GM12801 (cell line): ENCODE measurements around the gene MYO7B.

ENCODE experiments used
- CTCF ChIP-seq: IDR thresholded peaks from one replicate; pipeline ENCODE4 v1.5.1; 2011; ENCODE audit warnings: control low read depth; ENCODE audit not compliant: insufficient read length; ENCODE audit errors: extremely low read depth

The MYO7B gene

GRCh38 chr2:127572841-127573240 lies 37.4 kb downstream of the MYO7B start:
- no peak for TF ChIP-seq CTCF

DNA sequence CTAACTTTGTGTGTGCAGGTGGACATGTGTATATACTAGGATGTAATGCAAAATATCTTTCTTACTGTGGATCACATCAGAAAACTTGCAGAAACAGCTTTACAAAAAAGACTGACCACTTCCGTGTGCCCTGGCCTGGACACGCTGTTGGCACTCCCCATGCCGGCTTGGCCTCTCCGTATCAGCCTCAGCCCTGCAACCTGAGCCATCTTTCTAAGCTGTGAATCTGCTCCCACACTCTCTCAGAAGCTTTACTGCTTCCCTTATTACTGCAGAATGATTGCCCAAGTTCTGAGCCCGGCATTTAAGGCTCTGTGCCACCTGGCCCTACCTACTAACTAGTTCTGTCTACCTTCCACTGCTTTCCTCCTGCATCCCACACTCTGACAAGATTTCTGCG lies 37.8 kb downstream of the MYO7B start:
- TF ChIP-seq CTCF: no peak

- no peak for TF ChIP-seq CTCF
Observed at GRCh38 chr2:127573771-127574170, 38.3 kb downstream of the MYO7B start.

- no peak for TF ChIP-seq CTCF
Observed at GRCh38 chr2:127574656-127575055, 39.2 kb downstream of the MYO7B start.

- TF ChIP-seq CTCF: no peak
Observed at GRCh38 chr2:127575185-127575765, 39.8 kb downstream of the MYO7B start.

DNA sequence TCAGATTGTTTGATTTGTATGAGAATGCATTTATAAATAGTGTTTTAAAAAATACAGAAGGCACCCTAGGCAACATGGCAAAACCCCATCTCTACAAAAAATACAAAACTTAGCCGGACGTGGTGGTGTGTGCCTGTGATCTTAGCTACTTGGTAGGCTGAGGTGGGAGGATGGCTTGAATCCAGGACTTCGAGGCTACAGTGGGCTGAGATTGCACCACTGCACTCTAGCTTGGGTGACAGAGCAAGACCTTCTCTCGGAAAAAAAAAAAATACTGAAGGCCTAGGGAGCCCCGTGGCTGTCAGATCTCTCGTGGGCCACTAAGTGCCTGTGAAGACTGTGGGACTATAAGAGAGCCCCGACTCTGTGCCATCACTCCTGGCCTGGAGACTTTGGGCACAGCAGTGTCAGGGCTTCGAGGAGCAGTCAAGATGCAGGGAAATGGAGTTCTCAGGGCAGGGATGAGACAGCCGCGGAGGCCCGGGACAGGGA lies 40.5 kb downstream of the MYO7B start:
- no peak for TF ChIP-seq CTCF

- no peak for TF ChIP-seq CTCF
Observed at GRCh38 chr2:127576433-127577207, 41.1 kb downstream of the MYO7B start.
